Activated T-cell treated with anti-CD3 and anti-CD28 coated beads, Interleukin-2, amount 50 U/mL, for 72 hours (primary cell): Measurements from ENCODE around the gene CENPB. TPM values are rescaled to one million over a fixed set of nuclear protein-coding genes. Genes with fewer than 3 reads are reported as not detected.

ENCODE experiments used
- ATAC-seq, 2 donors: fragments of 150-1000 bp; cut with Tn5 transposase; replicated peaks in 1 of 2; 2 replicates each; pipeline ENCODE4 v1.10.0; 2021; ENCODE audit warnings: moderate library complexity in 2 of 2, mild to moderate bottlenecking in 1 of 2
- DNase-seq, 2 donors: peaks; one replicate each; pipeline ENCODE4 v3.0.0; 2021 to 2022; ENCODE audit warnings: mixed read lengths in 1 of 2
- H3K27ac Mint-ChIP-seq: one replicate; pipeline ENCODE4 v1.8.0; 2022; ENCODE audit warnings: mild to moderate bottlenecking, moderate library complexity, mixed read lengths
- H3K27me3 Mint-ChIP-seq: one replicate; pipeline ENCODE4 v1.8.0; 2022; ENCODE audit warnings: low read depth, mixed read lengths
- H3K36me3 Mint-ChIP-seq, 2 donors: one replicate each; pipeline ENCODE4 v1.8.0; 2022; ENCODE audit warnings: mixed read lengths in 2 of 2, mild to moderate bottlenecking in 1 of 2; ENCODE audit not compliant: insufficient read depth in 2 of 2
- H3K4me1 Mint-ChIP-seq: one replicate; pipeline ENCODE4 v1.8.0; 2022; ENCODE audit warnings: low read depth, mixed read lengths
- H3K4me3 Mint-ChIP-seq, 2 donors: one replicate each; pipeline ENCODE4 v1.8.0; 2022; ENCODE audit warnings: mild to moderate bottlenecking in 2 of 2, mixed read lengths in 2 of 2, moderate library complexity in 2 of 2
- H3K9me3 Mint-ChIP-seq, 2 donors: one replicate each; pipeline ENCODE4 v1.8.0; 2022; ENCODE audit warnings: mixed read lengths in 2 of 2
- total RNA-seq, 2 donors: library from RNA; stranded (reverse); gene quantifications; one replicate each; pipeline ENCODE4 v1.2.3, GENCODE V29; 2022

CENPB gene
- total RNA-seq, 2 donors from 2014 or later = 30.4 to 31.5 TPM

DNA sequence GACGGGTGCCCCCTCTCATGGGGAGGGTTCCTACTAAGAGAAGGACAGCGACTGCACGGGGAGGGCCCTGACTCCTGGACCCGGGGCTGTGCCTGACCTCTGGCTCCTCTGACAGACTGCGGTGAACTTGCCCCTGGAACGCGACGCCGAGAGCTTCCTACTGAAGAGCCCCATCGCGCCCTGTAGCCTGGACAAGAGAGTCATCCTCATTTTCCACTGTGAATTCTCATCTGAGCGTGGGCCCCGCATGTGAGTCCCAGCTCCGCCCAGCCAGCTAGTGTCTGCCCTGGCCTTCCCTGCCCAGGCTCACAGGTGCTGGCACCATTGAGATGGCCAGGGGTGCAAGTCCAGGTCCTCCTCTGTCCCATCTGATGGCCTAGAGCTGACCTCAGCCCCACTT lies 16.7 kb upstream of the CENPB start:
- H3K27me3 Mint-ChIP-seq = no peaks in the 10 kb centered on the region
- DNase-seq (no peak), ATAC-seq (no peak)
- peaks cover 57% of the 10 kb centered on the region for H3K4me1 Mint-ChIP-seq
- no peak overlapping the region for H3K27ac Mint-ChIP-seq
- H3K9me3 Mint-ChIP-seq = no peaks in the 10 kb centered on the region
- H3K4me3 Mint-ChIP-seq = no peak overlapping the region
- H3K36me3 Mint-ChIP-seq = peaks cover 11 to 34% of the 10 kb centered on the region in 2 donors

DNA sequence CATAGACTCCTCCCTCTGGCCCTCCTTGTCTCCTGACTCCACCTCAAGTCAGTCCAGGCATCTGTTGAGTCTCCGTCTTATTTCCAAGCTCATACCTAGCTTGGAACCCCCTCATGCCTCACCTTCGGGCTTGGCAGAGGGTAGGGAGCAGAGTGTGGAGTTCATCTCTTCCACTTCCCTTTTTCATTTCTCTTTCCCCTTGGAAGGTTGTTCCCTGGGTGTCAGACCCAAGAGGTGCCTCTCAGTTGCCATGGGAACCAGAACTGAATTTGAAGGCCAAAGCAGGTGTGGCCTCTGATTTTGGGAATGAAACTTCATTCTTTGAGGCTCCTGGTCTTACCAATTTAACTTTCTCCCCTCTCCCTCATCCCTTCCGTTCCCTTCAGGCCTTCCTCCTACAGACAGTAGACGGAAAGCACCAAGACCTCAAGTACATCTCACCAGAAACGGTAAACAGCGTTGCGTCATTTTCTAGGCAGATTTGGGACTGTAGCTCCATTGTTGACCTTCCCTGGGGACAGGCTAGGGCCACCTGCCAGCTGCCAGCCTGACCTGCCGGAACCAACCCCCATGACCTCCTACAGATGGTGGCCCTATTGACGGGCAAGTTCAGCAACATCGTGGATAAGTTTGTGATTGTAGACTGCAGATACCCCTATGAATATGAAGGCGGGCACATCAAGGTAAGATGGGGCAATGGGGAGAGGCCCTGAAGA lies 16.1 kb upstream of the CENPB start:
- Mint-ChIP-seq H3K36me3 (peaks cover 11 to 38% of the 10 kb centered on the region in 2 donors), H3K9me3 (no peaks in the 10 kb centered on the region), H3K4me1 (peaks cover 63% of the 10 kb centered on the region), H3K27me3 (no peaks in the 10 kb centered on the region), H3K27ac (peak overlapping the region; percentile 45), H3K4me3 (no peak overlapping the region)
- DNase-seq (no peak), ATAC-seq (no peak)

- H3K27ac Mint-ChIP-seq = no peak overlapping the region
- peaks cover 11 to 40% of the 10 kb centered on the region in 2 donors for H3K36me3 Mint-ChIP-seq
- H3K9me3 Mint-ChIP-seq = no peaks in the 10 kb centered on the region
- ATAC-seq (no peak), DNase-seq (no peak)
- no peaks in the 10 kb centered on the region for H3K27me3 Mint-ChIP-seq
- H3K4me1 Mint-ChIP-seq = peaks cover 63% of the 10 kb centered on the region
- no peak overlapping the region for H3K4me3 Mint-ChIP-seq
Measured at GRCh38 chr20:3801846-3802245, 15.3 kb upstream of the CENPB start.

DNA sequence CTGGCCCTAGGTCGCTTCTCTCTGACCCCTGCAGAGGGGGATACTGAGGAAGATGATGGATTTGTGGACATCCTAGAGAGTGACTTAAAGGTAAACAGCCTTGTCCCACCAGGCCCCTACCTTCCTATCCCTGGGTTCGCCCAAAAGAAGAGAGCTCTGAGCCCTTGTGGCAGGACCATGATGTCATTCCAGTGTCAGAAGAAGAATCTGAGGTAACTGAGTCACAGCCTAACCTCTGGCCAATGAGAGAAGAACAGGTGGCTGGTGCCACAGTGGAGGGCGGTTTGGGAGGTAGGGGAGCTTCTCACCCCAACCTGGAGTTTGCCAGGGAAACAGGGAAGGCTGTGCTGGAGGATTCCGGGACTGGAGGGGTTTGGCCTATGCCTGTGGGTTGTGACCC lies 14.8 kb upstream of the CENPB start:
- DNase-seq (no peak), ATAC-seq (peak; percentile 9 to 38)
- Mint-ChIP-seq H3K27ac (peak overlapping the region; percentile 51), H3K4me1 (peaks cover 62% of the 10 kb centered on the region), H3K36me3 (peaks cover 11 to 40% of the 10 kb centered on the region in 2 donors), H3K9me3 (no peaks in the 10 kb centered on the region), H3K27me3 (no peaks in the 10 kb centered on the region), H3K4me3 (no peak overlapping the region)

GRCh38 chr20:3800878-3801260 lies 14.3 kb upstream of the CENPB start:
- Mint-ChIP-seq H3K36me3 (peaks cover 11 to 40% of the 10 kb centered on the region in 2 donors), H3K4me3 (no peak overlapping the region), H3K4me1 (peaks cover 62% of the 10 kb centered on the region), H3K27me3 (no peaks in the 10 kb centered on the region), H3K27ac (peak overlapping the region; percentile 17), H3K9me3 (no peaks in the 10 kb centered on the region)
- no peak for DNase-seq
- no peak for ATAC-seq

GRCh38 chr20:3800256-3800877 lies 13.8 kb upstream of the CENPB start:
- ATAC-seq = no peak
- peaks cover 11 to 37% of the 10 kb centered on the region in 2 donors for H3K36me3 Mint-ChIP-seq
- H3K4me1 Mint-ChIP-seq = peaks cover 65% of the 10 kb centered on the region
- peak overlapping the region; percentile 12 to 33 for H3K4me3 Mint-ChIP-seq
- H3K27ac Mint-ChIP-seq = peak overlapping the region; percentile 9
- H3K27me3 Mint-ChIP-seq = no peaks in the 10 kb centered on the region
- no peaks in the 10 kb centered on the region for H3K9me3 Mint-ChIP-seq
- DNase-seq = no peak

DNA sequence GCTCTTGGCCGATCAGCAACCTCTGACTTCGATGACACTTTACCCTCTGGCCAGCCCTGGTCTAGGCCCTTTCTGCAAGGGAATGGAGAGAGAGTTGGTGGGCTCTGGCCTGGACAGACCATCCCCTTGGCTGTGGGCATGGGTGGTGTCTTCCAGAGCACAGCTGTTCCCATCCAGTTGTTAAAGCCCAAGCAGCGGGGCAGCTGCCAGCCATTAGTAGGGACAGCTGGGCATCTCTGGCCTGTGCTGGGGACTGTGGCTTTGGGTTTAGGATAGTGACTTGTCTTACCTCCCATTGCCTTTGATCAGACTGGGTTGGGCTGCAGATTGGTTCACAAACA lies 12.3 kb upstream of the CENPB start:
- Mint-ChIP-seq H3K36me3 (peaks cover 10 to 31% of the 10 kb centered on the region in 2 donors), H3K27ac (peak overlapping the region; percentile 95), H3K27me3 (no peaks in the 10 kb centered on the region), H3K4me1 (peaks cover 65% of the 10 kb centered on the region), H3K4me3 (peak overlapping the region; percentile 94 to 96), H3K9me3 (no peaks in the 10 kb centered on the region)
- no peak for DNase-seq
- no peak for ATAC-seq

GRCh38 chr20:3798373-3798768 lies 11.8 kb upstream of the CENPB start:
- Mint-ChIP-seq H3K36me3 (peaks cover 10 to 27% of the 10 kb centered on the region in 2 donors), H3K27ac (peak overlapping the region; percentile 95), H3K4me1 (peaks cover 60% of the 10 kb centered on the region), H3K9me3 (no peaks in the 10 kb centered on the region), H3K4me3 (peak overlapping the region; percentile 94 to 96), H3K27me3 (no peaks in the 10 kb centered on the region)
- DNase-seq (no peak), ATAC-seq (no peak)

- H3K9me3 Mint-ChIP-seq = no peaks in the 10 kb centered on the region
- peaks cover 10 to 24% of the 10 kb centered on the region in 2 donors for H3K36me3 Mint-ChIP-seq
- ATAC-seq = peak; percentile 31 to 38
- peak overlapping the region; percentile 94 to 96 for H3K4me3 Mint-ChIP-seq
- DNase-seq = peak; percentile 57 to 58
- H3K27me3 Mint-ChIP-seq = no peaks in the 10 kb centered on the region
- peak overlapping the region; percentile 95 for H3K27ac Mint-ChIP-seq
- peaks cover 57% of the 10 kb centered on the region for H3K4me1 Mint-ChIP-seq
Measured at GRCh38 chr20:3797592-3798372, 11.2 kb upstream of the CENPB start.

- peak overlapping the region; percentile 95 for H3K27ac Mint-ChIP-seq
- no peaks in the 10 kb centered on the region for H3K9me3 Mint-ChIP-seq
- DNase-seq (no peak), ATAC-seq (no peak)
- peaks cover 52% of the 10 kb centered on the region for H3K4me1 Mint-ChIP-seq
- H3K27me3 Mint-ChIP-seq = no peaks in the 10 kb centered on the region
- peaks cover 8 to 19% of the 10 kb centered on the region in 2 donors for H3K36me3 Mint-ChIP-seq
- H3K4me3 Mint-ChIP-seq = peak overlapping the region; percentile 94 to 96
Measured at GRCh38 chr20:3797226-3797545, 10.6 kb upstream of the CENPB start.

- peaks cover 8 to 19% of the 10 kb centered on the region in 2 donors for H3K36me3 Mint-ChIP-seq
- peak overlapping the region; percentile 94 to 96 for H3K4me3 Mint-ChIP-seq
Measured at GRCh38 chr20:3796477-3797225, 10.1 kb upstream of the CENPB start.

DNA sequence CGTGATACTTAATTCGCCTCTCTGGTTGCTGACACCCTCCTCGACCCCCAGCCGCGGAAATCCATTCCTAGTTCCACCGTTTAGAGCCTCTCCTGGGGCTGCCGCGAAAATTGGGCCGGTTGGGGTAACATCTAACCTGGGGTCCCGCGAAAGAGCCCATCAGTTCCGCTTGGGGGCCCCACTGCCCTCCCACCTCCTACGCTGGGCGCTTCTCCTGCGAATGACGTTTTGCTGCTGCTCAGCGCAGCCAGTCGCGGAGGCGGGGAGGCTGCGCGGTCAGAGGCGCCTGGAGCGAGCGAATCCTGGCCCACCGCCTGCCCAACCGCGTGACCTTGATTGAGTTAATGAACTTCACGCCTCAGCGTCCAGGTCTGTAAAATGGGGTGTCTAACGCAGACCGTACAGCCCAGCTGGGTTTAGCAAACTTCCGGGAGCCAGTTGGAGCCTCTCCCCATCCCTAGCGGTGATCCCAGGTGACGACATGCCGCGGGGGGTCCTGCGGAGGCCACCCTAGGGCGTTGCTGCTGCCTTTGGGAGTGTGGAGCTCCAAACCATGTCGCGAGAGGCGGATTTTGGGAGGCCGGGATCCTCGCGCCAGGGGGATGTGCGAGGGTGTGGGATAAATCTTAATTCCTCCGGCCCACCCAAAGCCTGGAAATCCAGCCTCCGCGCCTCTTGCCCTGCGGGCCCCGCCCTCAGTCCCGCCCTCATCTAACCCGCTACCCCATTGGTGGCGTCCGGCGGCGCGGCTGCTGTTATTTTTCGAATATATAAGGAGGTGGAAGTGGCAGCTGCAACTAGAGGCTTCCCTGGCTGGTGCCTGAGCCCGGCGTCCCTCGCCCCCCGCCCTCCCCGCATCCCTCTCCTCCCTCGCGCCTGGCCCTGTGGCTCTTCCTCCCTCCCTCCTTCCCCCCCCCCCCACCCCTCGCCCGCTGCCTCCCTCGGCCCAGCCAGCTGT lies 9.2 kb upstream of the CENPB start, which contains the start of gene CDC25B:
TSS of gene CDC25B (plus strand) at position 800 of the 958 bp plus-strand sequence. CDS start 222 bp downstream, outside the sequence.
- Mint-ChIP-seq H3K27ac (peak within 1 kb of the TSS; percentile 95), H3K4me3 (peak within 1 kb of the TSS; percentile 94 to 96), H3K36me3 (peaks cover 6 to 17% of the 10 kb centered on the region in 2 donors), H3K27me3 (no peaks in the 10 kb centered on the region), H3K9me3 (no peaks in the 10 kb centered on the region), H3K4me1 (peaks cover 46% of the 10 kb centered on the region)
- DNase-seq (peak; percentile 89 to 91), ATAC-seq (peak; percentile 82 to 86)

More at GRCh38 chr20:3796477-3797225, 10.1 kb upstream of the CENPB start:
- H3K27ac Mint-ChIP-seq = peak overlapping the region; percentile 95
- DNase-seq = no peak
- no peaks in the 10 kb centered on the region for H3K9me3 Mint-ChIP-seq
- H3K4me1 Mint-ChIP-seq = peaks cover 52% of the 10 kb centered on the region
- peak in 1 of 2 donors; percentile 2 for ATAC-seq
- H3K27me3 Mint-ChIP-seq = no peaks in the 10 kb centered on the region
